Measurements from ENCODE around the gene PDGFC.

Gene PDGFC

GRCh38 chr4:156779042-156779441 lies 192.6 kb downstream of the PDGFC start:
- H3K36me3 ChIP-seq (ENCODE audit: insufficient read depth, low read length) = no peaks in the 10 kb centered on the region
- H3K4me1 ChIP-seq (ENCODE audit: insufficient read depth, low read length) = no peaks in the 10 kb centered on the region; the same call in 1 of the 2 replicates
- H3K27ac ChIP-seq (ENCODE audit: low read depth, low read length) = no peak overlapping the region
- WGBS = 97% methylated on average over 4 of the region's 4 CpGs
- no peaks in the 10 kb centered on the region for H3K27me3 ChIP-seq (ENCODE audit: insufficient read depth, low read length)
- no peak overlapping the region for H3K9ac ChIP-seq (ENCODE audit: low read depth, low read length)
- no peak overlapping the region for H3K4me3 ChIP-seq (ENCODE audit: low read length)
- H3K9me3 ChIP-seq (ENCODE audit: insufficient read depth, low read depth, low read length) = no peaks in the 10 kb centered on the region

DNA sequence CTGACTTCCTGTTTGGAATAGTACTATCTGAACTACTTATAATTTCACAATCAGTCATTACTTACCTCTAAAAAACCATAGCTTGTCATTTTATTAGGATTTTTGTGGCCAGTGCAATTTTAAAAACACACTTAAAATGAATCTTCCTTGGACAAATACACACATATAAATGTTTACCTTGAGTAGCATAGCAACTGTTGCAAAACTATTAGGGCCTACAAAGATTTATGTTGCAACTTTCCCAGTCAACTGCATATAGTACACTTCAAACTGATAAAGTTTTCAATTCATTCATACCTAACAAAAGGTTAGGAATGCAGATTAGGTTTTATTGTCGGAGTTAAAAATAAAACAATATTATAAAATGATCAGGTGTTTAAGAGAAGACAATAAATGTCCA lies 193.0 kb downstream of the PDGFC start:
- Histone ChIP-seq H3K9me3 (ENCODE audit: insufficient read depth, low read depth, low read length) (no peaks in the 10 kb centered on the region), H3K36me3 (ENCODE audit: insufficient read depth, low read length) (no peaks in the 10 kb centered on the region), H3K4me3 (ENCODE audit: low read length) (no peak overlapping the region), H3K27ac (ENCODE audit: low read depth, low read length) (no peak overlapping the region), H3K9ac (ENCODE audit: low read depth, low read length) (no peak overlapping the region), H3K4me1 (ENCODE audit: insufficient read depth, low read length) (no peaks in the 10 kb centered on the region; the same call in 1 of the 2 replicates), H3K27me3 (ENCODE audit: insufficient read depth, low read length) (no peaks in the 10 kb centered on the region)
- no CpG with 5 or more reads among the region's 1 CpG for WGBS

GRCh38 chr4:156778093-156778492 lies 193.5 kb downstream of the PDGFC start:
- H3K9ac ChIP-seq (ENCODE audit: low read depth, low read length) = no peak overlapping the region
- no peaks in the 10 kb centered on the region for H3K36me3 ChIP-seq (ENCODE audit: insufficient read depth, low read length)
- H3K27ac ChIP-seq (ENCODE audit: low read depth, low read length) = no peak overlapping the region
- no peaks in the 10 kb centered on the region; the same call in 1 of the 2 replicates for H3K4me1 ChIP-seq (ENCODE audit: insufficient read depth, low read length)
- H3K4me3 ChIP-seq (ENCODE audit: low read length) = no peak overlapping the region
- H3K27me3 ChIP-seq (ENCODE audit: insufficient read depth, low read length) = no peaks in the 10 kb centered on the region
- H3K9me3 ChIP-seq (ENCODE audit: insufficient read depth, low read depth, low read length) = no peaks in the 10 kb centered on the region
- no CpG with 5 or more reads among the region's 1 CpG for WGBS

DNA sequence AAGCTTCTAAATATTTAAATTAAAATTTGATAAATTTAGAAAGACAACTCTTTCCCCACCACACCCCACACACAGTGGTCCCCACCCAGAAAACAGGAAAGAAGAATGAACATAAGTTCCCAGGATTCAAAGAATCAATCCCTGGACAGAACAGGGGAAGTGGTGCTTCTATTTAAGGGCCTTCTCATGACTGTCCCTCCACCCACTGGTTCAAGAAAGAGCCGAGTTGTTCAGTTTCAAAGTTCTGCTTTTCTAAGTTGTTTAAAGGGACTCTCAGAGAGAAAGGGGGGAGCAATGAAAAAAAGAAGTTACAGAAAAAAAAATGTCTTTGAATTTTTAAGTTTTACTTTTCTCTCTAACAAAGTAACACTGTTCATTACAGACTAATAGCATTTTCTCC lies 195.8 kb downstream of the PDGFC start:
- peaks cover 14% of the 10 kb centered on the region for H3K4me1 ChIP-seq (ENCODE audit: insufficient read depth, low read length)
- no peaks in the 10 kb centered on the region for H3K27me3 ChIP-seq (ENCODE audit: insufficient read depth, low read length)

DNA sequence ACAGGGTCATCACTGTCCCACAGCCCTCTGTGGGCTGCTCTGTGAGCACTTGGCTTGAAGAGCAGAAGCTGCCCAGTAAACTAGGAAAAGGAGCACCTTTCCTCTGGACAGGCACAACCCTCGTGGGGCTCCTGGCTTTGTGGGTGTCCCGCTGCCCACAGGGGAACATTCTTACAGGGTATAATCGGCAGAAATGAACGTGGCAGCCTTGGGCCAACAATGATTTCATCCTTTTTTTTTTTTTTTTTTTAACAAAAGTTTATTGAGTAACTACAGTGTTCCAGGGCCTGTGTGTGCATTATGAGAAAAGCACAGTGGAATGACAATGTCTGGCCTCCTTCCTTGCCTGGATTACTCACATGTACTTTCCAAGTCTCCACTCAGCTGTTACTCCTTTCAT lies 197.2 kb downstream of the PDGFC start:
- Histone ChIP-seq H3K9me3 (ENCODE audit: insufficient read depth, low read depth, low read length) (no peaks in the 10 kb centered on the region), H3K9ac (ENCODE audit: low read depth, low read length) (no peak overlapping the region), H3K27me3 (ENCODE audit: insufficient read depth, low read length) (no peaks in the 10 kb centered on the region), H3K4me1 (ENCODE audit: insufficient read depth, low read length) (peaks cover 24% of the 10 kb centered on the region), H3K4me3 (ENCODE audit: low read length) (no peak overlapping the region), H3K27ac (ENCODE audit: low read depth, low read length) (no peak overlapping the region), H3K36me3 (ENCODE audit: insufficient read depth, low read length) (no peaks in the 10 kb centered on the region)
- 91% methylated on average over 4 of the region's 4 CpGs for WGBS

More for the DNA sequence above, 195.8 kb downstream of the PDGFC start:
- Histone ChIP-seq H3K9ac (ENCODE audit: low read depth, low read length) (no peak overlapping the region), H3K9me3 (ENCODE audit: insufficient read depth, low read depth, low read length) (no peaks in the 10 kb centered on the region), H3K36me3 (ENCODE audit: insufficient read depth, low read length) (no peaks in the 10 kb centered on the region), H3K4me3 (ENCODE audit: low read length) (no peak overlapping the region), H3K27ac (ENCODE audit: low read depth, low read length) (no peak overlapping the region)
- 83% methylated on average over 1 of the region's 1 CpG for WGBS

DNA sequence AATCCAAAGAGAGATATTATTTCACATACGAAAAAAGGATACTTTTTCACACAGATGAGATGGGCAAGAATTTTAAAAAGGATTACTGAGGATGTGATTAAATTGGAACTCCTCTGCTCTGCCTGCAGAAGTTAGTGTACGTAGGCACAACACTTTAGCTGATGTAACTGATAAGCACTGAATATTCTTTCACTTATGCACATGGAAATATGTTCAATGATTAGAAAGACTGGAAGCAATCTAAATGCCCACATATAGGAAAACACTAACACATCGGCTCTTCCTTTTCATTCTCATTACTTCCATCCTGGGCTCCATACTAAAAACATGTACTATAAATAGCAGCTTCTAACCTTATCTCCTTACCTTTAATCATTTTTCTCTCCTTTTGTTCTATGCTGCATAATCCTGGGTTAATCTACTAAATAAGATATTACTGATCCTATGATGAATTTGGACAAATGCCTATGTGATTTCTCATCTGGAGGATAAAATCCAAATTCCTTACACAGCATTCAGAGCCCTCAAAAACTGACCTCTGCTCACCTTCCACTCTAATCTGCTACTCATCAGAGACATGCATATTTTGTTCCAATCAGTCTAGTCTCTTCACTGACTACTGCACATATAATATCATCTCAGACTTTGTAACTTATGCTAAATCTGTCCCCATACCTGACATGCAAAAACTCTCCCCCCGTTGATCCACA lies 197.8 kb downstream of the PDGFC start:
- WGBS = 95% methylated on average over 4 of the region's 4 CpGs
- no peak overlapping the region for H3K9ac ChIP-seq (ENCODE audit: low read depth, low read length)
- no peaks in the 10 kb centered on the region for H3K27me3 ChIP-seq (ENCODE audit: insufficient read depth, low read length)
- no peak overlapping the region for H3K27ac ChIP-seq (ENCODE audit: low read depth, low read length)
- H3K36me3 ChIP-seq (ENCODE audit: insufficient read depth, low read length) = no peaks in the 10 kb centered on the region
- peaks cover 24% of the 10 kb centered on the region for H3K4me1 ChIP-seq (ENCODE audit: insufficient read depth, low read length)
- no peaks in the 10 kb centered on the region for H3K9me3 ChIP-seq (ENCODE audit: insufficient read depth, low read depth, low read length)
- no peak overlapping the region for H3K4me3 ChIP-seq (ENCODE audit: low read length)

DNA sequence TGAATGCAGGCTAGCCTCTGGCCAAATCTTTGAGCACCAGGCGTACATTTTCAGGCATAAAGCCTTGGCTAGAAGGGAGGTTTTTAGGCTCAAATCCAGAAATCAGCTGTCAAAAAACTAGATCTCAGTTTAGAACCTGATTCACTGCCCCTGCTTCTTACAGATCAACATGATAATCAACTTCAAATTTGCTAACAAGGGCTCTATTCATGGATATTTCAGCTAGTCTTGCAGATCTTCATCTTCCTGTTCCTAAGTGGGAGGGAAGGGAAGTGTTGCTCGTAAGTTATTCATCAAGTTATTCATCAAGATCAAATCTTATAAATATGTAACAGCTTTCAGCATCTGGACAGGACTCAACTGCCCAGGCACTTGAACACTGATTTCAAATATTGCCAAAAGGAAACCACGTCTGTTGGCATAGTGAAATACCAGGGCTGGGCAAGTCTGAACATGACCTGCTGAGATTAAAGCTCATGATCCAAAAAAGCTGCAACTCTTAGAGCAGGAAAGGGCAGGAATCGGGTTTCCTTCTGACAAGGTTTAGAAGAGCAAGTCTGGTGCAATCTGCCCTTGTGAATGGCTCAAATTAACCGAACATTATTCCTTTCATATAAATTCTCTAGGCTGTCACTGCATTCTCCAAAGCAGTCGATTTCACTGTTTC lies 200.3 kb downstream of the PDGFC start:
- Histone ChIP-seq H3K9me3 (ENCODE audit: insufficient read depth, low read depth, low read length) (no peaks in the 10 kb centered on the region), H3K4me1 (ENCODE audit: insufficient read depth, low read length) (peaks cover 24% of the 10 kb centered on the region), H3K27ac (ENCODE audit: low read depth, low read length) (peak overlapping the region; percentile 36), H3K36me3 (ENCODE audit: insufficient read depth, low read length) (no peaks in the 10 kb centered on the region), H3K9ac (ENCODE audit: low read depth, low read length) (peak overlapping the region; percentile 25; the same call in 1 of the 2 replicates), H3K4me3 (ENCODE audit: low read length) (no peak overlapping the region), H3K27me3 (ENCODE audit: insufficient read depth, low read length) (no peaks in the 10 kb centered on the region)
- WGBS = 70% methylated on average over 5 of the region's 6 CpGs

- Histone ChIP-seq H3K36me3 (ENCODE audit: insufficient read depth, low read length) (no peaks in the 10 kb centered on the region), H3K27me3 (ENCODE audit: insufficient read depth, low read length) (no peaks in the 10 kb centered on the region), H3K9me3 (ENCODE audit: insufficient read depth, low read depth, low read length) (no peaks in the 10 kb centered on the region), H3K9ac (ENCODE audit: low read depth, low read length) (no peak overlapping the region), H3K27ac (ENCODE audit: low read depth, low read length) (no peak overlapping the region), H3K4me1 (ENCODE audit: insufficient read depth, low read length) (peaks cover 24% of the 10 kb centered on the region), H3K4me3 (ENCODE audit: low read length) (no peak overlapping the region)
- 86% methylated on average over 1 of the region's 2 CpGs for WGBS
Observed at GRCh38 chr4:156770140-156770539, 201.5 kb downstream of the PDGFC start.

GRCh38 chr4:156767911-156768415 lies 203.6 kb downstream of the PDGFC start:
- 100% methylated on average over 1 of the region's 5 CpGs for WGBS
- Histone ChIP-seq H3K27me3 (ENCODE audit: insufficient read depth, low read length) (no peaks in the 10 kb centered on the region), H3K27ac (ENCODE audit: low read depth, low read length) (no peak overlapping the region), H3K4me1 (ENCODE audit: insufficient read depth, low read length) (peaks cover 24% of the 10 kb centered on the region), H3K4me3 (ENCODE audit: low read length) (no peak overlapping the region), H3K36me3 (ENCODE audit: insufficient read depth, low read length) (no peaks in the 10 kb centered on the region), H3K9ac (ENCODE audit: low read depth, low read length) (no peak overlapping the region), H3K9me3 (ENCODE audit: insufficient read depth, low read depth, low read length) (no peaks in the 10 kb centered on the region)

GRCh38 chr4:156766846-156767245 lies 204.8 kb downstream of the PDGFC start:
- no peak overlapping the region for H3K27ac ChIP-seq (ENCODE audit: low read depth, low read length)
- 100% methylated on average over 1 of the region's 1 CpG for WGBS
- H3K4me1 ChIP-seq (ENCODE audit: insufficient read depth, low read length) = peaks cover 21% of the 10 kb centered on the region
- no peaks in the 10 kb centered on the region for H3K9me3 ChIP-seq (ENCODE audit: insufficient read depth, low read depth, low read length)
- no peaks in the 10 kb centered on the region for H3K27me3 ChIP-seq (ENCODE audit: insufficient read depth, low read length)
- H3K36me3 ChIP-seq (ENCODE audit: insufficient read depth, low read length) = no peaks in the 10 kb centered on the region
- no peak overlapping the region for H3K9ac ChIP-seq (ENCODE audit: low read depth, low read length)
- H3K4me3 ChIP-seq (ENCODE audit: low read length) = no peak overlapping the region

- H3K36me3 ChIP-seq (ENCODE audit: insufficient read depth, low read length) = no peaks in the 10 kb centered on the region
- H3K9me3 ChIP-seq (ENCODE audit: insufficient read depth, low read depth, low read length) = no peaks in the 10 kb centered on the region
- H3K9ac ChIP-seq (ENCODE audit: low read depth, low read length) = no peak overlapping the region
- H3K4me1 ChIP-seq (ENCODE audit: insufficient read depth, low read length) = peaks cover 5% of the 10 kb centered on the region
- 92% methylated on average over 3 of the region's 3 CpGs for WGBS
- H3K27me3 ChIP-seq (ENCODE audit: insufficient read depth, low read length) = no peaks in the 10 kb centered on the region
- H3K27ac ChIP-seq (ENCODE audit: low read depth, low read length) = no peak overlapping the region
- no peak overlapping the region for H3K4me3 ChIP-seq (ENCODE audit: low read length)
Observed at GRCh38 chr4:156765277-156765676, 206.3 kb downstream of the PDGFC start.
